Uterus (tissue), 2 donors: ENCODE results near the gene RBMS3.

ENCODE experiments used
- POLR2A ChIP-seq, 2 donors: fragments of 450-650 bp; IDR thresholded peaks; one replicate each; pipeline ENCODE4 v1.6.1; 2016; ENCODE audit warnings: antibody characterized with exemption in 2 of 2, mild to moderate bottlenecking in 1 of 2, moderate library complexity in 1 of 2
- TF ChIP-seq, protein P1 (sequence below), 4 experiments: fragments of 200-600 bp in 2 of 4; fragments of 450-650 bp in 2 of 4; sonication (generic) in 2 of 4; IDR thresholded peaks; one replicate each; pipeline ENCODE4 v1.5.1; 2016 to 2019; ENCODE audit warnings: antibody characterized with exemption in 4 of 4, mild to moderate bottlenecking in 2 of 4, moderate library complexity in 1 of 4

DNA sequence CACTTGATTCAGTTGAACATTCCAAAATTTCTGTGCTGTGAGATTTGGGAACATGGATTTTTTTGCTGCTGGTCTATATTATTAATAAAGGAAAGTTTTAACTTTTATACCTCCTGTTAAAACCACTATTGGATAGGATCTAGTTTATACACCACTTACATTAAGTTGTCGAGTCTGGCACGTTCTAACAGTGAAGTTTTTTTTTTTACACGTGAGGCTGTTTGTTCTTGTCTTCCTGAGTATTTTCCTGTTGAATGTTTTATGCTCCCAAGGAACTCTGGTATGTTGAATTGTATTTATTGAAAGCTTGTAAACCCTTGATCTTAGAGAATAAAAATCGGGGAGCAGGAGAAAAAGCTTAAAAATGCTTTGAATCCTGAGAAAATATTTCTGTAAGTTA, 338.8 kb downstream of the RBMS3 start:
- TF ChIP-seq POLR2A (IDR thresholded peaks at IDR 0.05): no peak
- TF ChIP-seq, protein P1, sequence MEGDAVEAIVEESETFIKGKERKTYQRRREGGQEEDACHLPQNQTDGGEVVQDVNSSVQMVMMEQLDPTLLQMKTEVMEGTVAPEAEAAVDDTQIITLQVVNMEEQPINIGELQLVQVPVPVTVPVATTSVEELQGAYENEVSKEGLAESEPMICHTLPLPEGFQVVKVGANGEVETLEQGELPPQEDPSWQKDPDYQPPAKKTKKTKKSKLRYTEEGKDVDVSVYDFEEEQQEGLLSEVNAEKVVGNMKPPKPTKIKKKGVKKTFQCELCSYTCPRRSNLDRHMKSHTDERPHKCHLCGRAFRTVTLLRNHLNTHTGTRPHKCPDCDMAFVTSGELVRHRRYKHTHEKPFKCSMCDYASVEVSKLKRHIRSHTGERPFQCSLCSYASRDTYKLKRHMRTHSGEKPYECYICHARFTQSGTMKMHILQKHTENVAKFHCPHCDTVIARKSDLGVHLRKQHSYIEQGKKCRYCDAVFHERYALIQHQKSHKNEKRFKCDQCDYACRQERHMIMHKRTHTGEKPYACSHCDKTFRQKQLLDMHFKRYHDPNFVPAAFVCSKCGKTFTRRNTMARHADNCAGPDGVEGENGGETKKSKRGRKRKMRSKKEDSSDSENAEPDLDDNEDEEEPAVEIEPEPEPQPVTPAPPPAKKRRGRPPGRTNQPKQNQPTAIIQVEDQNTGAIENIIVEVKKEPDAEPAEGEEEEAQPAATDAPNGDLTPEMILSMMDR (IDR thresholded peaks at IDR 0.05): no peak
